Endothelial cell of umbilical vein (primary cell): Measurements from ENCODE around the gene DIAPH2. TPM values are rescaled to one million over a fixed set of nuclear protein-coding genes. Genes with fewer than 3 reads are reported as not detected.

ENCODE experiments used
- BruUV-seq: library from RNA; stranded (reverse); fragments of 400-500 nt; replicated peaks from 2 replicates; lab custom pipeline; 2021; lab: Mats Ljungman, UMichigan
- CTCF ChIA-PET: fragments of 300-600, 350-600 bp; sonication (Branson Sonifier 250); formaldehyde crosslinking; loops from one replicate; lab custom pipeline; 2021; ENCODE audit warnings: antibody characterized with exemption, inconsistent platforms; lab: Charles Lee
- POLR2A ChIA-PET: fragments of 300-600, 350-600 bp; sonication (Branson Sonifier 250); formaldehyde crosslinking; loops from one replicate; lab custom pipeline; 2021; ENCODE audit warnings: antibody characterized with exemption, inconsistent platforms; lab: Charles Lee
- DNase-seq: peaks from one replicate; pipeline ENCODE4 v3.0.0-alpha.2; 2011; ENCODE audit warnings: low read depth, low spot score
- FAIRE-seq: peaks from 2 replicates; lab custom pipeline; 2011; peaks lifted over from hg19 to GRCh38; lab: Jason Lieb, UNC
- H2AFZ ChIP-seq: 2 replicates; pipeline ENCODE4 v1.6.0; 2012; ENCODE audit warnings: low read depth, low read length, control low read depth, inconsistent platforms
- H3K27ac ChIP-seq: 2 replicates; pipeline ENCODE4 v1.5.1; 2011; ENCODE audit warnings: low read depth, mild to moderate bottlenecking, control low read depth, low read length, moderate library complexity; ENCODE audit not compliant: insufficient read depth
- H3K27me3 ChIP-seq, 2 experiments: 2 replicates each; pipeline versions ENCODE4 v1.6.0 to v1.6.1; 2011; ENCODE audit warnings: low read length in 2 of 2, mixed read lengths in 1 of 2; ENCODE audit not compliant: control insufficient read depth in 2 of 2, insufficient read depth in 2 of 2
- H3K36me3 ChIP-seq, 2 experiments: 2 replicates in 1 of 2; 3 replicates in 1 of 2; pipeline ENCODE4 v1.5.1; 2011; ENCODE audit warnings: low read length in 2 of 2, mild to moderate bottlenecking in 1 of 2, moderate library complexity in 1 of 2; ENCODE audit not compliant: control insufficient read depth in 2 of 2, insufficient read depth in 2 of 2; ENCODE audit errors: extremely low read depth in 1 of 2
- H3K4me1 ChIP-seq: 3 replicates; pipeline ENCODE4 v1.5.1; 2011; ENCODE audit warnings: mild to moderate bottlenecking, low read length; ENCODE audit not compliant: control insufficient read depth, insufficient read depth; ENCODE audit errors: extremely low read depth
- H3K4me2 ChIP-seq: 2 replicates; pipeline ENCODE4 v1.6.1; 2011; ENCODE audit warnings: low read length, control low read depth, mixed read lengths; ENCODE audit not compliant: insufficient read depth
- H3K4me3 ChIP-seq, 3 experiments: fragments of 200-600 bp in 1 of 3; sonication (generic), shearing (Covaris generic) in 1 of 3; replicated peaks in 1 of 3; 2 replicates each; pipeline ENCODE4 v1.5.1; 2011 to 2016; ENCODE audit warnings: control low read depth in 3 of 3, low read length in 3 of 3, mild to moderate bottlenecking in 2 of 3, inconsistent platforms in 1 of 3, low read depth in 1 of 3, moderate library complexity in 1 of 3; ENCODE audit not compliant: insufficient read depth in 1 of 3
- H3K79me2 ChIP-seq: 2 replicates; pipeline ENCODE4 v1.6.0; 2012; ENCODE audit warnings: low read length, inconsistent platforms; ENCODE audit not compliant: control insufficient read depth, insufficient read depth
- H3K9ac ChIP-seq: replicated peaks from 2 replicates; pipeline ENCODE3; 2011; ENCODE audit warnings: low read length, control low read depth; ENCODE audit not compliant: insufficient read depth; ENCODE audit errors: extremely low read depth
- H3K9me1 ChIP-seq: replicated peaks from 3 replicates; pipeline ENCODE4 v1.6.0; 2011; ENCODE audit warnings: mild to moderate bottlenecking, low read length; ENCODE audit not compliant: control insufficient read depth, insufficient read depth; ENCODE audit errors: extremely low read depth
- H3K9me3 ChIP-seq: replicated peaks from 2 replicates; pipeline ENCODE4 v1.5.1; 2012; ENCODE audit warnings: low read length, inconsistent platforms; ENCODE audit not compliant: control insufficient read depth, insufficient read depth
- H4K20me1 ChIP-seq: replicated peaks from 2 replicates; pipeline ENCODE3; 2011; ENCODE audit warnings: mild to moderate bottlenecking, low read length; ENCODE audit not compliant: control insufficient read depth, insufficient read depth; ENCODE audit errors: extremely low read depth
- CTCF ChIP-seq, 2 donors: IDR thresholded peaks; 1 replicate in 1 of 2; 2 replicates in 1 of 2; pipeline ENCODE4 v1.5.1; 2011; ENCODE audit warnings: low read length in 2 of 2, mild to moderate bottlenecking in 2 of 2, moderate library complexity in 2 of 2, control low read depth in 1 of 2, inconsistent platforms in 1 of 2, low read depth in 1 of 2; ENCODE audit not compliant: insufficient read depth in 1 of 2; ENCODE audit errors: extremely low read depth in 1 of 2
- EZH2 ChIP-seq: IDR thresholded peaks from 2 replicates; pipeline ENCODE4 v1.6.1; 2012; ENCODE audit warnings: borderline replicate concordance, low read depth, mild to moderate bottlenecking, moderate library complexity, low read length, inconsistent platforms; ENCODE audit not compliant: severe bottlenecking
- FOS ChIP-seq: IDR thresholded peaks from 2 replicates; pipeline ENCODE4 v1.6.1; 2011; ENCODE audit warnings: mild to moderate bottlenecking, low read length, moderate library complexity, borderline replicate concordance; ENCODE audit not compliant: insufficient read depth
- GATA2 ChIP-seq: IDR thresholded peaks from 2 replicates; pipeline ENCODE4 v1.7.0; 2011; ENCODE audit warnings: low read depth, mild to moderate bottlenecking, moderate library complexity, mixed read lengths, low read length; ENCODE audit not compliant: insufficient read length, insufficient read depth
- JUN ChIP-seq: IDR thresholded peaks from 2 replicates; pipeline ENCODE4 v1.6.1; 2011; ENCODE audit warnings: borderline replicate concordance, low read depth; ENCODE audit not compliant: insufficient read length, insufficient read depth
- MAX ChIP-seq: IDR thresholded peaks from 2 replicates; pipeline ENCODE4 v1.6.1; 2011; ENCODE audit not compliant: insufficient read depth, insufficient read length
- MYC ChIP-seq: IDR thresholded peaks from one replicate; pipeline ENCODE4 v1.6.1; 2011; ENCODE audit warnings: mild to moderate bottlenecking, low read depth, low read length
- POLR2A ChIP-seq: IDR thresholded peaks from 2 replicates; pipeline ENCODE4 v1.6.1; 2012; ENCODE audit warnings: low read depth, mild to moderate bottlenecking, control low read depth, low read length
- POLR2AphosphoS5 ChIP-seq: IDR thresholded peaks from 2 replicates; pipeline ENCODE4 v1.6.1; 2012; ENCODE audit warnings: low read depth, mild to moderate bottlenecking, control low read depth, low read length, moderate library complexity; ENCODE audit not compliant: insufficient read depth
- dilution Hi-C: fragments of 300-500 bp; cut with MboI; formaldehyde crosslinking; loops from one replicate; pipeline ENCODE4 v1.15.0; 2019; ENCODE audit warnings: low sequenced_read_pairs; ENCODE audit not compliant: extremely low pct_ligation_motif_present
- intact Hi-C: fragments of 100-400 bp; cut with micrococcal nuclease; formaldehyde crosslinking; loops from one replicate; pipeline ENCODE4 v1.10.0; 2022
- polyA plus RNA-seq, 4 experiments: library from polyadenylated mRNA; depleted of rRNA in 3 of 4; stranded (reverse) in 3 of 4; unstranded in 1 of 4; fragments of >200 nt; gene quantifications; 2 replicates each; pipeline versions ENCODE4 v1.2.1 to v1.2.3, GENCODE V29; 2011 to 2012; ENCODE audit warnings: missing spikeins in 1 of 4
- total RNA-seq: library from RNA; stranded (reverse); gene quantifications from 2 replicates; pipeline ENCODE4 v1.2.3, GENCODE V29; 2021

Gene DIAPH2
- total and polyA plus RNA-seq, 2 donors (not counting 3 experiments of a cell fraction or from before 2014, with no cell fraction given), result 3.0 to 30.0 TPM

- Histone ChIP-seq H3K9ac (no peak overlapping the region), H3K4me1 (no peaks in the 10 kb centered on the region), H3K36me3 (no peaks in the 10 kb centered on the region), H3K27me3 (no peaks in the 10 kb centered on the region), H2AFZ (no peak overlapping the region), H3K27ac (no peak overlapping the region), H3K4me2 (no peak overlapping the region), H3K79me2 (no peaks in the 10 kb centered on the region), H3K9me1 (no peaks in the 10 kb centered on the region), H3K9me3 (no peaks in the 10 kb centered on the region), H3K4me3 (no peak overlapping the region), H4K20me1 (no peaks in the 10 kb centered on the region)
- TF ChIP-seq CTCF (IDR thresholded peaks at IDR 0.05; ENCODE audit: extremely low read depth in 1 of 2, insufficient read depth in 1 of 2, low read depth in 1 of 2, low read length in 2 of 2), result no peak
- no peak for TF ChIP-seq MYC
- no peak for TF ChIP-seq FOS
- no peak for TF ChIP-seq EZH2
- TF ChIP-seq POLR2A, result no peak
- no peak for TF ChIP-seq MAX
- TF ChIP-seq JUN, result no peak
- TF ChIP-seq POLR2AphosphoS5, result no peak
- no peak for TF ChIP-seq GATA2
- intact Hi-C loops (no loop called here), dilution Hi-C loops (no loop called here)
- DNase-seq, result no peak
- CTCF ChIA-PET, result no interaction called here
- FAIRE-seq, result no peak
- POLR2A ChIA-PET, result no interaction called here
- BruUV-seq, result no TSS peak
Observed at GRCh38 chrX:97167333-97167732, 482.7 kb downstream of the DIAPH2 start.
